DOHH2 (cell line): Measurements from ENCODE around the gene IL1RL2.

Experiments used
- H3F3A ChIP-seq: fragments of 200-600 bp; sonication (generic), shearing (Covaris generic); 2 replicates; pipeline ENCODE4 v1.6.0; 2016; ENCODE audit warnings: antibody characterized with exemption, mild to moderate bottlenecking; ENCODE audit not compliant: control insufficient read depth, insufficient read depth
- H3K27ac ChIP-seq: fragments of 200-600 bp; sonication (generic); 2 replicates; pipeline ENCODE4 v1.5.1; 2014; ENCODE audit warnings: low read depth, mild to moderate bottlenecking, low read length, moderate library complexity
- H3K27me3 ChIP-seq: fragments of 200-600 bp; sonication (generic); 2 replicates; pipeline ENCODE4 v1.6.1; 2014; ENCODE audit warnings: mild to moderate bottlenecking, low read length, mixed read lengths; ENCODE audit not compliant: control insufficient read depth
- H3K36me3 ChIP-seq: fragments of 200-600 bp; sonication (generic); 2 replicates; pipeline ENCODE4 v1.6.1; 2014; ENCODE audit warnings: mild to moderate bottlenecking, low read length, moderate library complexity, mixed read lengths; ENCODE audit not compliant: control insufficient read depth
- H3K4me1 ChIP-seq: fragments of 200-600 bp; sonication (generic); 2 replicates; pipeline ENCODE4 v1.6.1; 2014; ENCODE audit warnings: mild to moderate bottlenecking, low read length, mixed read lengths; ENCODE audit not compliant: control insufficient read depth
- H3K4me2 ChIP-seq: fragments of 200-600 bp; sonication (generic); 2 replicates; pipeline ENCODE4 v1.6.0; 2014; ENCODE audit warnings: mild to moderate bottlenecking, low read length, moderate library complexity
- H3K4me3 ChIP-seq: fragments of 200-600 bp; sonication (generic); 2 replicates; pipeline ENCODE4 v1.5.1; 2014; ENCODE audit warnings: mild to moderate bottlenecking, low read length, mixed read lengths
- H3K79me2 ChIP-seq: fragments of 200-600 bp; sonication (generic); 2 replicates; pipeline ENCODE4 v1.6.1; 2014; ENCODE audit warnings: mild to moderate bottlenecking, low read length, mixed read lengths; ENCODE audit not compliant: control insufficient read depth
- H3K9me2 ChIP-seq: fragments of 200-600 bp; sonication (generic); replicated peaks from 2 replicates; pipeline ENCODE4 v1.6.1; 2014; ENCODE audit warnings: mild to moderate bottlenecking, low read length, mixed read lengths; ENCODE audit not compliant: control insufficient read depth
- H3K9me3 ChIP-seq: fragments of 200-600 bp; sonication (generic); 2 replicates; pipeline ENCODE4 v1.6.1; 2014; ENCODE audit warnings: antibody characterized with exemption, low read length, mixed read lengths; ENCODE audit not compliant: control insufficient read depth, insufficient read depth
- H4K20me1 ChIP-seq: fragments of 200-600 bp; sonication (generic); 2 replicates; pipeline ENCODE4 v1.6.0; 2014; ENCODE audit warnings: low read depth, mild to moderate bottlenecking, antibody characterized with exemption, low read length, moderate library complexity; ENCODE audit not compliant: control insufficient read depth, insufficient read depth
- EZH2phosphoT487 ChIP-seq: fragments of 200-600 bp; sonication (generic); IDR thresholded peaks from 2 replicates; pipeline ENCODE4 v1.6.1; 2017; ENCODE audit warnings: borderline replicate concordance, mild to moderate bottlenecking, antibody characterized with exemption, low read length, moderate library complexity, mixed read lengths
- TF ChIP-seq, protein P1 (sequence below): fragments of 200-600 bp; sonication (generic); IDR thresholded peaks from one replicate; pipeline ENCODE4 v1.5.1; 2014; ENCODE audit warnings: antibody characterized with exemption, mild to moderate bottlenecking, low read depth, low read length; ENCODE audit not compliant: poor library complexity, severe bottlenecking

IL1RL2 gene

GRCh38 chr2:102238778-102239177 lies 52.0 kb downstream of the IL1RL2 start:
- H3F3A ChIP-seq, result no peaks in the 10 kb centered on the region
- H3K36me3 ChIP-seq, result no peaks in the 10 kb centered on the region
- H3K9me3 ChIP-seq, result no peaks in the 10 kb centered on the region
- H3K9me2 ChIP-seq, result no peaks in the 10 kb centered on the region
- H4K20me1 ChIP-seq, result no peaks in the 10 kb centered on the region
- TF ChIP-seq, protein P1, sequence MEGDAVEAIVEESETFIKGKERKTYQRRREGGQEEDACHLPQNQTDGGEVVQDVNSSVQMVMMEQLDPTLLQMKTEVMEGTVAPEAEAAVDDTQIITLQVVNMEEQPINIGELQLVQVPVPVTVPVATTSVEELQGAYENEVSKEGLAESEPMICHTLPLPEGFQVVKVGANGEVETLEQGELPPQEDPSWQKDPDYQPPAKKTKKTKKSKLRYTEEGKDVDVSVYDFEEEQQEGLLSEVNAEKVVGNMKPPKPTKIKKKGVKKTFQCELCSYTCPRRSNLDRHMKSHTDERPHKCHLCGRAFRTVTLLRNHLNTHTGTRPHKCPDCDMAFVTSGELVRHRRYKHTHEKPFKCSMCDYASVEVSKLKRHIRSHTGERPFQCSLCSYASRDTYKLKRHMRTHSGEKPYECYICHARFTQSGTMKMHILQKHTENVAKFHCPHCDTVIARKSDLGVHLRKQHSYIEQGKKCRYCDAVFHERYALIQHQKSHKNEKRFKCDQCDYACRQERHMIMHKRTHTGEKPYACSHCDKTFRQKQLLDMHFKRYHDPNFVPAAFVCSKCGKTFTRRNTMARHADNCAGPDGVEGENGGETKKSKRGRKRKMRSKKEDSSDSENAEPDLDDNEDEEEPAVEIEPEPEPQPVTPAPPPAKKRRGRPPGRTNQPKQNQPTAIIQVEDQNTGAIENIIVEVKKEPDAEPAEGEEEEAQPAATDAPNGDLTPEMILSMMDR, result no peak
- TF ChIP-seq EZH2phosphoT487, result no peak
- no peak overlapping the region for H3K4me2 ChIP-seq
- H3K27me3 ChIP-seq, result no peaks in the 10 kb centered on the region
- no peak overlapping the region for H3K4me3 ChIP-seq
- H3K4me1 ChIP-seq, result 0 out of 2 replicates have a peak, but pooled peaks cover 3% of the 10 kb centered on the region
- H3K27ac ChIP-seq, result no peak overlapping the region
- no peaks in the 10 kb centered on the region for H3K79me2 ChIP-seq

DNA sequence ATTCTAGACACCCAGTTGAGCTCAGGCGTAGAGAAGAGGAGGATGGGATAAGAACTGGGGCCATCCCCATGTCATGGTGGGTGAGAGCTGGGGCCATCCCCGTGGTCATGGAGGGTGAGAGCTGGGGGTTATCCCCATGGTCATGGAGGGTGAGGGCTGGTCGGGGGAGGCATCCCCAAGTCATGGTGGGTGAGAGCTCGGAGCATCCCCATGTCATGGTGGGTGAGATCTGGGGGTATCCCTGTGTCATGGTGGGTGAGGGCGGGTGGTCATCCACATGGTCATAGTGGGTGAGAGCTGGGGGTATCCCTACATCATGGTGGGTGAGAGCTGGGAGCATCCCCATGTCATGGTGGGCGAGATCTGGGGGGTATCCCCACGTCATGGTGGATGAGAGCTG lies 52.5 kb downstream of the IL1RL2 start:
- Histone ChIP-seq H4K20me1 (no peaks in the 10 kb centered on the region), H3K4me3 (no peak overlapping the region), H3K27me3 (no peaks in the 10 kb centered on the region), H3K9me3 (no peaks in the 10 kb centered on the region), H3F3A (no peaks in the 10 kb centered on the region), H3K79me2 (no peaks in the 10 kb centered on the region), H3K27ac (no peak overlapping the region), H3K4me1 (0 out of 2 replicates have a peak, but pooled peaks cover 3% of the 10 kb centered on the region), H3K4me2 (no peak overlapping the region), H3K36me3 (no peaks in the 10 kb centered on the region), H3K9me2 (no peaks in the 10 kb centered on the region)
- TF ChIP-seq, protein P1, result no peak
- no peak for TF ChIP-seq EZH2phosphoT487

DNA sequence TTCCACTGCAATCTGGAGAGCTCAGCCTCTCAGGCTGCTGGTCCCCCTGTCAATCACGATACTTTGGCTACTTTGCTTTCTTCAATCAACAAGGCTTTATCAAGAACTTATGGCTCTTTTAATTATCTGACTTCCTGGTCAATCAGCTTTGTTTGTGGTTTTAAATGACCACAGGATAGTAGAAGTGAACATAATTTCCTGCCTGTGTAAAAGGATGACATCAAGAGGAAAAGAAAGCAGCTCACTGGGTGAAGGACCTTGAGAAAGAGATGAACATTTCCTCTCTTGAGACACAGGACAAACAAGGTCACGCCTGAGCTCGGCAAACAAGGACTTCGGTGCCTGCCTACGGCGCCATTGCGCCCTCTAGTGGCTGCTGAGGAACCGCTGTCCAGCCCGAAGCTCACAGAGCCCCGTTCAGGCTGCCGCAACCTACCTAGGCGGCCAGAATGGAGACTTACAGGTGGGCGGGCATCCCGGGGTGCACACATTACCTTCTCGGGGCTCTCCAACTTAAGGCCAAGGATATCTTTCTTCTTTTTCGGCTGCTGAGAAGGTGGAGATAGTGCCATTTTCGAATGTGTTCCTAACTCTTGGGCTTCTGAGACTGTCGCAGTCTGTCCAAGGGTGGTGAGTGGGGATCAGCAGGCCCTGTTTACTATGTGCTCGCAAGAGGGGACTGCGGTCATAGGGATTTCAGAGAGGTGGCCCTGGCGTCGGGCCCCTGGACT lies 54.0 kb downstream of the IL1RL2 start:
- 0 out of 2 replicates have a peak overlapping the region, but pooled peaks have one; percentile 23 for H3K4me2 ChIP-seq
- H3K36me3 ChIP-seq, result no peaks in the 10 kb centered on the region
- no peak for TF ChIP-seq EZH2phosphoT487
- TF ChIP-seq, protein P1, result peak; percentile 96
- H3K9me3 ChIP-seq, result no peaks in the 10 kb centered on the region
- H3K9me2 ChIP-seq, result no peaks in the 10 kb centered on the region
- H3K79me2 ChIP-seq, result no peaks in the 10 kb centered on the region
- H3K27ac ChIP-seq, result no peak overlapping the region
- no peaks in the 10 kb centered on the region for H3F3A ChIP-seq
- 0 out of 2 replicates have a peak, but pooled peaks cover 3% of the 10 kb centered on the region for H3K4me1 ChIP-seq
- H3K27me3 ChIP-seq, result no peaks in the 10 kb centered on the region
- H4K20me1 ChIP-seq, result no peaks in the 10 kb centered on the region
- H3K4me3 ChIP-seq, result no peak overlapping the region
